ENCODE results near the gene PHACTR1. TPM values are rescaled to one million over a fixed set of nuclear protein-coding genes. Genes with fewer than 3 reads are reported as not detected.
A peak's percentile ranks its signal among the peaks of the same experiment; 100 is the strongest.

Gene PHACTR1
- total RNA-seq, 2 donors from 2014 or later, result 2.8 to 6.3 TPM

DNA sequence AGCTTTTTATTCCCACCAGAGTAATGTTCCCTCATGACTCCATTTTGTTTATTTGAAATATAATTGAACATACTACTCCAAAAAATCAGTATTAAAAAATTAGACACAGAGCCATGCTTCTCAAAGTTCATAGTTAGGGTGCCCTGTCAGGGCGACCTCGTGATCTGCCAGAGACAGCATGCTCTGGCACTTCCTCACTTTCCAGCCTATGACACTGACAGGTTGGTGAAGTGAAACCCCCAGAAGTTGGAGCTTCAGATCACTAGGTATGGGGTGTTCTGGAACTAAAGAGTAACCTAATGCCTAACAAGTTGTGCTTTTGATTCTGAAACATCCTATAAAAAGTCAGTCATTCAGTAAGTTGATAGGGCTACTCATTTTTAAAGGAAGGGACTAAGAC is 518.8 kb downstream of the PHACTR1 start:
- no peak overlapping the region for H3K4me3 Mint-ChIP-seq
- Histone ChIP-seq H3K9me3 (ENCODE audit: control insufficient read depth, low read length) (peaks cover 6% of the 10 kb centered on the region), H3K36me3 (ENCODE audit: control insufficient read depth, insufficient read depth, low read length) (peaks cover 73% of the 10 kb centered on the region), H3K9ac (ENCODE audit: extremely low read depth, low read length, poor library complexity, severe bottlenecking) (no peak overlapping the region), H3K27ac (ENCODE audit: low read depth, low read length) (no peak overlapping the region), H3K4me3 (ENCODE audit: low read length) (no peak overlapping the region), H3K27me3 (ENCODE audit: control insufficient read depth, insufficient read depth, low read length, poor library complexity, severe bottlenecking) (no peaks in the 10 kb centered on the region), H3K4me1 (ENCODE audit: control insufficient read depth, insufficient read depth, low read length) (no peaks in the 10 kb centered on the region)
- no peak overlapping the region for H3K27ac Mint-ChIP-seq
- H3K9me3 Mint-ChIP-seq, result no peaks in the 10 kb centered on the region
- TF ChIP-seq, protein P1, sequence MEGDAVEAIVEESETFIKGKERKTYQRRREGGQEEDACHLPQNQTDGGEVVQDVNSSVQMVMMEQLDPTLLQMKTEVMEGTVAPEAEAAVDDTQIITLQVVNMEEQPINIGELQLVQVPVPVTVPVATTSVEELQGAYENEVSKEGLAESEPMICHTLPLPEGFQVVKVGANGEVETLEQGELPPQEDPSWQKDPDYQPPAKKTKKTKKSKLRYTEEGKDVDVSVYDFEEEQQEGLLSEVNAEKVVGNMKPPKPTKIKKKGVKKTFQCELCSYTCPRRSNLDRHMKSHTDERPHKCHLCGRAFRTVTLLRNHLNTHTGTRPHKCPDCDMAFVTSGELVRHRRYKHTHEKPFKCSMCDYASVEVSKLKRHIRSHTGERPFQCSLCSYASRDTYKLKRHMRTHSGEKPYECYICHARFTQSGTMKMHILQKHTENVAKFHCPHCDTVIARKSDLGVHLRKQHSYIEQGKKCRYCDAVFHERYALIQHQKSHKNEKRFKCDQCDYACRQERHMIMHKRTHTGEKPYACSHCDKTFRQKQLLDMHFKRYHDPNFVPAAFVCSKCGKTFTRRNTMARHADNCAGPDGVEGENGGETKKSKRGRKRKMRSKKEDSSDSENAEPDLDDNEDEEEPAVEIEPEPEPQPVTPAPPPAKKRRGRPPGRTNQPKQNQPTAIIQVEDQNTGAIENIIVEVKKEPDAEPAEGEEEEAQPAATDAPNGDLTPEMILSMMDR (conservative IDR thresholded peaks at IDR 0.05), result no peak
- DNase-seq, result no peak
- peaks cover 25% of the 10 kb centered on the region for H3K27me3 Mint-ChIP-seq (ENCODE audit: insufficient read depth)
- H3K4me1 Mint-ChIP-seq, result peaks cover 7% of the 10 kb centered on the region
- H3K36me3 Mint-ChIP-seq (ENCODE audit: low read depth), result peaks cover 5% of the 10 kb centered on the region
- 95% methylated on average over 2 of the region's 2 CpGs; no CpG with 5 or more reads in 1 of the 2 experiments for WGBS, 2 experiments (ENCODE audit: insufficient coverage in 1 of 2, insufficient read length in 1 of 2)

GRCh38 chr6:13237318-13237717 is 520.8 kb downstream of the PHACTR1 start:
- H3K27ac Mint-ChIP-seq, result no peak overlapping the region
- no peaks in the 10 kb centered on the region for H3K9me3 Mint-ChIP-seq
- no peak overlapping the region for H3K27ac ChIP-seq (ENCODE audit: low read depth, low read length)
- TF ChIP-seq, protein P1 (conservative IDR thresholded peaks at IDR 0.05), result no peak
- no peak overlapping the region for H3K4me3 Mint-ChIP-seq
- WGBS, 2 experiments (ENCODE audit: insufficient coverage in 1 of 2, insufficient read length in 1 of 2), result 93 to 97% methylated on average over 3 of the region's 3 CpGs
- no peak overlapping the region for H3K4me3 ChIP-seq (ENCODE audit: low read length)
- H3K9ac ChIP-seq (ENCODE audit: extremely low read depth, low read length, poor library complexity, severe bottlenecking), result no peak overlapping the region
- no peaks in the 10 kb centered on the region for H3K36me3 Mint-ChIP-seq (ENCODE audit: low read depth)
- H3K9me3 ChIP-seq (ENCODE audit: control insufficient read depth, low read length), result no peaks in the 10 kb centered on the region
- no peaks in the 10 kb centered on the region for H3K4me1 ChIP-seq (ENCODE audit: control insufficient read depth, insufficient read depth, low read length)
- H3K27me3 ChIP-seq (ENCODE audit: control insufficient read depth, insufficient read depth, low read length, poor library complexity, severe bottlenecking), result no peaks in the 10 kb centered on the region
- H3K36me3 ChIP-seq (ENCODE audit: control insufficient read depth, insufficient read depth, low read length), result peaks cover 66% of the 10 kb centered on the region
- H3K4me1 Mint-ChIP-seq, result peaks cover 7% of the 10 kb centered on the region
- peak; percentile 1 for DNase-seq
- H3K27me3 Mint-ChIP-seq (ENCODE audit: insufficient read depth), result peaks cover 25% of the 10 kb centered on the region

- no peak overlapping the region for H3K4me3 Mint-ChIP-seq
- H3K27me3 Mint-ChIP-seq (ENCODE audit: insufficient read depth), result peaks cover 23% of the 10 kb centered on the region
- DNase-seq, result peak; percentile 47
- 89 to 93% methylated on average over 2 to 4 of the region's 6 CpGs for WGBS, 2 experiments (ENCODE audit: insufficient coverage in 1 of 2, insufficient read length in 1 of 2)
- no peaks in the 10 kb centered on the region for H3K4me1 ChIP-seq (ENCODE audit: control insufficient read depth, insufficient read depth, low read length)
- no peak overlapping the region for H3K27ac Mint-ChIP-seq
- H3K36me3 Mint-ChIP-seq (ENCODE audit: low read depth), result peaks cover 4% of the 10 kb centered on the region
- TF ChIP-seq, protein P1 (conservative IDR thresholded peaks at IDR 0.05), result no peak
- H3K27me3 ChIP-seq (ENCODE audit: control insufficient read depth, insufficient read depth, low read length, poor library complexity, severe bottlenecking), result no peaks in the 10 kb centered on the region
- H3K36me3 ChIP-seq (ENCODE audit: control insufficient read depth, insufficient read depth, low read length), result peaks cover 59% of the 10 kb centered on the region
- no peak overlapping the region for H3K9ac ChIP-seq (ENCODE audit: extremely low read depth, low read length, poor library complexity, severe bottlenecking)
- peaks cover 7% of the 10 kb centered on the region for H3K4me1 Mint-ChIP-seq
- no peak overlapping the region for H3K27ac ChIP-seq (ENCODE audit: low read depth, low read length)
- H3K4me3 ChIP-seq (ENCODE audit: low read length), result no peak overlapping the region
- H3K9me3 ChIP-seq (ENCODE audit: control insufficient read depth, low read length), result peaks cover under 1% of the 10 kb centered on the region
- H3K9me3 Mint-ChIP-seq, result no peaks in the 10 kb centered on the region
Observed at GRCh38 chr6:13238017-13238416, 521.5 kb downstream of the PHACTR1 start.
